Parathyroid adenoma (tissue), 2 donors: ENCODE results near the gene HOXB8.
A peak's percentile ranks its signal among the peaks of the same experiment; 100 is the strongest.

Experiments
- H2AFZ ChIP-seq: fragments of 300-600 bp; sonication (generic); one replicate; pipeline ENCODE4 v1.7.0; 2017; ENCODE audit warnings: antibody characterized with exemption, mild to moderate bottlenecking
- H3K27ac ChIP-seq: fragments of 300-600 bp; sonication (generic); one replicate; pipeline ENCODE4 v1.7.0; 2017
- H3K27me3 ChIP-seq: fragments of 300-600 bp; sonication (generic); one replicate; pipeline ENCODE4 v1.7.0; 2017; ENCODE audit warnings: low read length; ENCODE audit not compliant: control insufficient read depth, insufficient read depth
- H3K36me3 ChIP-seq: fragments of 300-600 bp; sonication (generic); one replicate; pipeline ENCODE4 v1.7.0; 2017; ENCODE audit warnings: low read length; ENCODE audit not compliant: control insufficient read depth, insufficient read depth
- H3K4me1 ChIP-seq: fragments of 300-600 bp; sonication (generic); one replicate; pipeline ENCODE4 v1.7.0; 2017; ENCODE audit warnings: control low read depth
- H3K4me2 ChIP-seq: fragments of 300-600 bp; sonication (generic); one replicate; pipeline ENCODE4 v1.7.0; 2017; ENCODE audit warnings: low read length
- H3K4me3 ChIP-seq: fragments of 300-600 bp; sonication (generic); one replicate; pipeline ENCODE4 v1.7.0; 2017; ENCODE audit warnings: low read depth, low read length
- H3K79me2 ChIP-seq: fragments of 300-600 bp; sonication (generic); one replicate; pipeline ENCODE4 v1.7.0; 2017; ENCODE audit warnings: control low read depth
- H3K9ac ChIP-seq: fragments of 300-600 bp; sonication (generic); one replicate; pipeline ENCODE4 v1.7.0; 2017; ENCODE audit warnings: mild to moderate bottlenecking
- H3K9me3 ChIP-seq: fragments of 300-600 bp; sonication (generic); one replicate; pipeline ENCODE4 v1.7.0; 2017; ENCODE audit warnings: low read length; ENCODE audit not compliant: control insufficient read depth
- TF ChIP-seq, protein P1 (sequence below): fragments of 300-600 bp; sonication (generic); IDR thresholded peaks from one replicate; pipeline ENCODE4 v1.7.0; 2017; ENCODE audit warnings: antibody characterized with exemption, mild to moderate bottlenecking
- donor health status: primary hyperparathyroidism.

Gene HOXB8

GRCh38 chr17:48627118-48627597 lies 12.1 kb upstream of the HOXB8 start:
- Histone ChIP-seq H3K9me3 (no peaks in the 10 kb centered on the region), H3K4me2 (no peak overlapping the region), H3K79me2 (no peaks in the 10 kb centered on the region), H3K4me3 (no peak overlapping the region), H3K27me3 (peaks cover 44% of the 10 kb centered on the region), H3K9ac (no peak overlapping the region), H3K36me3 (no peaks in the 10 kb centered on the region), H3K27ac (no peak overlapping the region), H2AFZ (no peak overlapping the region), H3K4me1 (peaks cover 6% of the 10 kb centered on the region)
- TF ChIP-seq, protein P1, sequence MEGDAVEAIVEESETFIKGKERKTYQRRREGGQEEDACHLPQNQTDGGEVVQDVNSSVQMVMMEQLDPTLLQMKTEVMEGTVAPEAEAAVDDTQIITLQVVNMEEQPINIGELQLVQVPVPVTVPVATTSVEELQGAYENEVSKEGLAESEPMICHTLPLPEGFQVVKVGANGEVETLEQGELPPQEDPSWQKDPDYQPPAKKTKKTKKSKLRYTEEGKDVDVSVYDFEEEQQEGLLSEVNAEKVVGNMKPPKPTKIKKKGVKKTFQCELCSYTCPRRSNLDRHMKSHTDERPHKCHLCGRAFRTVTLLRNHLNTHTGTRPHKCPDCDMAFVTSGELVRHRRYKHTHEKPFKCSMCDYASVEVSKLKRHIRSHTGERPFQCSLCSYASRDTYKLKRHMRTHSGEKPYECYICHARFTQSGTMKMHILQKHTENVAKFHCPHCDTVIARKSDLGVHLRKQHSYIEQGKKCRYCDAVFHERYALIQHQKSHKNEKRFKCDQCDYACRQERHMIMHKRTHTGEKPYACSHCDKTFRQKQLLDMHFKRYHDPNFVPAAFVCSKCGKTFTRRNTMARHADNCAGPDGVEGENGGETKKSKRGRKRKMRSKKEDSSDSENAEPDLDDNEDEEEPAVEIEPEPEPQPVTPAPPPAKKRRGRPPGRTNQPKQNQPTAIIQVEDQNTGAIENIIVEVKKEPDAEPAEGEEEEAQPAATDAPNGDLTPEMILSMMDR: no peak

DNA sequence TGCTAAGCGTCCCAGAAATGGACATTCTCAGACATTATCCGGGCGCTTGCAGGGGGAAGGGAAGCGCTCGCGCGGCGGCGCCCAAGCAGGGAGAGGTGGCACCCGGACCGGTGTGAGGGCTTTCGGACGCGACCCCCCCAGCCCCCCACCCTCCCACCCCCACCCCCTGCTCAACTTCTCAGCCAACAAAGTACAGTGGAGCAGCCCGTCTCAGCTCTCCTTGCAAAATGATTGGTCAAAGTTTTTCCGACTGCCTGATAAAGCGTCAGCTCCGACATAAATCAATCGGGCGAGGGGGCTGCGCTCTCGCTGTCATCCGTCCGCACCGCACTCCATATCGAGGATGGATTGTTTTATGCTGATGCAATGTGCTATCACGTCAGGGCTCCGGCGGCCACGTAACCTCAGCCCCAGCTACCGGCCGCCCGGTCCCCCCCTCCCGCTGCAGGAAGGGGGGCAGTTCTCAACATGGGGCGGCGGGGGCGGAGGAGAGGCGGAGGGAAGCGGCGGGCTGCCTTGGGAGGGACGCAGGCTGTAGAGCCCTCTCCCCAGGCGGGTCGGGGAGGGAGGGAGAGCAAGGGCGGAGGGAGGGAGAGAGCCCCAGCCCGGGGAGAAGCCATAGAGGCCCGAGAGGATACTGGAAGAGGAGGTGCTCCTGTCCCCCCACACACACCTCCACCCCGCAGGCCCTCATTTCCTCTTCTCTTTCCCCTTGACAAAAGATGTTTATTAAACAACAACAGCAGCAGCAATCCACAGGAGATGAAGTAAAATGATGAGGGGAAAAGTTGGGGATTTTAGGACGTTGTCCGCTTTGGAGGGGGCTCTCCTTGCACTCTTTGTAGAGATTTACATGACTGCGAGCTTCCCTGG lies 11.4 kb upstream of the HOXB8 start, which contains the start of gene HOXB9:
TSS of gene HOXB9 (minus strand) at position 114 of the 873 bp plus-strand sequence. CDS start at position 25, 89 bp downstream.
- Histone ChIP-seq H3K9ac (no peak within 1 kb of the TSS), H3K4me3 (peak within 1 kb of the TSS; percentile 31), H3K27ac (no peak within 1 kb of the TSS), H3K4me2 (peak within 1 kb of the TSS; percentile 58), H3K9me3 (no peaks in the 10 kb centered on the region), H3K36me3 (no peaks in the 10 kb centered on the region), H2AFZ (no peak within 1 kb of the TSS), H3K79me2 (no peaks in the 10 kb centered on the region), H3K4me1 (peaks cover 6% of the 10 kb centered on the region), H3K27me3 (peaks cover 43% of the 10 kb centered on the region)
- TF ChIP-seq, protein P1: no peak

DNA sequence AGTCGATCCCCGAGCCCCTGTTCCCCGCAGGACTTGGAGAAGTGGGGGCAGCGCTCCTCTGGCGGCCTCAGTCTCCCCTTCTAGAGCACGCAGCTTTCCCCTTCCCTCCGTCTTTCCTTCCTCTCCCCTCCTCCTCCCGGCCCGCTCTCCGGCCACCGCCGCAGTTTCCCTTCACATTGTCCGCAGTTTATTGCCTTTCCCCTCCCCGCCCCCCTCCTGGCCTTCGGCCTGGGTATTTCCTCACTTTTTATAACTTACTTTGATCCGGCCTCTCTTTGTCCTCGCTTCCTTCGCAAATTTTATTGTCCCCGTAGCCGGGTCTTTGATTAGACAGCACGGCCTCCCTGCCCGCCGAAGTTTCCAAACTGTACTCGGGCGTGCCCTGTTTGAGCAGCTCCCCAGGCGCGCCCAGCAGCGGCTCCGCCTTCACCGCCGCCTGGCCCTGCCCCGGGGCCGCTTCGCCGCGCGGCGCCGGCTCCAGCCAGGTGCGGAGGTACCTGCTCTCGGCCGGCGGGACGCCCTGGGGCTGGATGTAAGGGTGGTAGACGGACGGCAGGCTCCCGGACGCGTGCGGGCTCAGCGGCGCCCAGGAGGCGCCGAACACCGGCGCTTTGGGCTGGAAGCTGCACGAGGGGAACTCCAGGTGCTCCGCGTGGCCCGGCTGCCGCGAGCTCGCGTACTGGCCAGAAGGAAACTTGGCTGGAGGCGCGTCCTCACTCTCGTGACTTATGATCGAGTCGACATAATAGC lies 10.6 kb upstream of the HOXB8 start:
- H2AFZ ChIP-seq: no peak overlapping the region
- H3K27ac ChIP-seq: no peak overlapping the region
- TF ChIP-seq, protein P1: no peak
- no peak overlapping the region for H3K9ac ChIP-seq
- no peaks in the 10 kb centered on the region for H3K36me3 ChIP-seq
- H3K27me3 ChIP-seq: peaks cover 42% of the 10 kb centered on the region
- H3K4me1 ChIP-seq: peaks cover 6% of the 10 kb centered on the region
- no peaks in the 10 kb centered on the region for H3K79me2 ChIP-seq
- no peaks in the 10 kb centered on the region for H3K9me3 ChIP-seq
- peak overlapping the region; percentile 58 for H3K4me2 ChIP-seq
- peak overlapping the region; percentile 31 for H3K4me3 ChIP-seq

GRCh38 chr17:48624544-48625494 lies 9.7 kb upstream of the HOXB8 start:
- H3K9me3 ChIP-seq: no peaks in the 10 kb centered on the region
- peak overlapping the region; percentile 58 for H3K4me2 ChIP-seq
- H3K79me2 ChIP-seq: no peaks in the 10 kb centered on the region
- no peak overlapping the region for H2AFZ ChIP-seq
- TF ChIP-seq, protein P1: no peak
- H3K27ac ChIP-seq: no peak overlapping the region
- no peaks in the 10 kb centered on the region for H3K36me3 ChIP-seq
- peaks cover 47% of the 10 kb centered on the region for H3K27me3 ChIP-seq
- peaks cover 6% of the 10 kb centered on the region for H3K4me1 ChIP-seq
- H3K9ac ChIP-seq: no peak overlapping the region
- H3K4me3 ChIP-seq: no peak overlapping the region
